Fibroblast of skin of scalp (primary cell): ENCODE results near the gene MEP1B.
A peak's percentile ranks its signal among the peaks of the same experiment; 100 is the strongest.
"Not testable (repeated sequence)": the region's sequence is repeated elsewhere in the genome, so short reads cannot be mapped to it uniquely, and the experiment has no call there.

Source experiments
- DNase-seq: peaks from one replicate; pipeline ENCODE4 v3.0.0-alpha.2; 2013

Gene MEP1B

GRCh38 chr18:32209685-32210445 is 20.0 kb downstream of the MEP1B start:
- no peak for DNase-seq

DNA sequence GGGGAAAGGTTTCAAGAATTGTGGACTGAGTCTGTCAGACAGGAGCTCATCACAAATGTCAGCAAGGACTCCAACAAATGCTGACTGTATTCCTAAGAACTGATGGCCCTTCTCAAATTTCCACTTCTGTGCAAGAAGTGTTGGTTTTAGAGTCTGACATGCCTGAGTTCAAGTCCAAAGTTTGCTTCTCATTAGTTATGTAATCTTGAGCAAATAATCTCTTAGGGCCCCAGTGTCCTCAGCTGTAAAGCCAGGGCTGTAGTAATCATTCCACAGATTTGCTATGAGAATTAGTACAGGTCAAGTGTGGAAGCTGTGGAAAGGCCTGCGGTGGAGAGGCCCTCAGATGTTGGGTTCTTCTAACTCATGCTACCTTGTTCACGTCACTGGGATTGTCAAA is 23.9 kb downstream of the MEP1B start:
- DNase-seq: no peak

GRCh38 chr18:32216390-32216789 is 26.6 kb downstream of the MEP1B start:
- DNase-seq: no peak

GRCh38 chr18:32219431-32220018 is 29.7 kb downstream of the MEP1B start:
- no peak for DNase-seq

GRCh38 chr18:32233348-32233747 is 43.5 kb downstream of the MEP1B start:
- not testable (repeated sequence) for DNase-seq

- DNase-seq: no peak
Measured at GRCh38 chr18:32237049-32237448, 47.2 kb downstream of the MEP1B start.

GRCh38 chr18:32238635-32239268 is 48.9 kb downstream of the MEP1B start:
- DNase-seq: no peak

DNA sequence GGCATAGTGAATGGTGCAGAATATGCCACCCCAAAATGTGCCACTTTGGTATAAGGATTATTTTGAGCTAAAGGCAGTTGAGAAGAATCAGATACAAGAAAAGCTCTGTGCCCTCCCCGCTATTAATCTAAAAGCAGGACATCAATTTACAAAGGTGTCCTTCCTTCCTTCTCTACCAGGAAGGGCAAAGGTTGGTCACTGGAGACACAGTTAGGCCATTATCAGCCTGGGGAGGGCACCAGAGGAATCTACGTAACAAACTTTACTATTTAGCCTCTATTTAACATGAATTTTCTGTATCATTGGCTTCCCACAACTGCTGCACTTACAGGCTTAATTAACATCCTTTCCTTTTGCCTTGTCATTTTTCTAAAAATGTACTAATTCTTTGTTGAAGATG is 52.6 kb downstream of the MEP1B start:
- DNase-seq: no peak

GRCh38 chr18:32243358-32243757 is 53.5 kb downstream of the MEP1B start:
- DNase-seq: no peak

GRCh38 chr18:32244881-32245280 is 55.0 kb downstream of the MEP1B start:
- DNase-seq: no peak

GRCh38 chr18:32249147-32249929 is 59.5 kb downstream of the MEP1B start:
- no peak for DNase-seq

GRCh38 chr18:32251466-32251865 is 61.6 kb downstream of the MEP1B start:
- no peak for DNase-seq

DNA sequence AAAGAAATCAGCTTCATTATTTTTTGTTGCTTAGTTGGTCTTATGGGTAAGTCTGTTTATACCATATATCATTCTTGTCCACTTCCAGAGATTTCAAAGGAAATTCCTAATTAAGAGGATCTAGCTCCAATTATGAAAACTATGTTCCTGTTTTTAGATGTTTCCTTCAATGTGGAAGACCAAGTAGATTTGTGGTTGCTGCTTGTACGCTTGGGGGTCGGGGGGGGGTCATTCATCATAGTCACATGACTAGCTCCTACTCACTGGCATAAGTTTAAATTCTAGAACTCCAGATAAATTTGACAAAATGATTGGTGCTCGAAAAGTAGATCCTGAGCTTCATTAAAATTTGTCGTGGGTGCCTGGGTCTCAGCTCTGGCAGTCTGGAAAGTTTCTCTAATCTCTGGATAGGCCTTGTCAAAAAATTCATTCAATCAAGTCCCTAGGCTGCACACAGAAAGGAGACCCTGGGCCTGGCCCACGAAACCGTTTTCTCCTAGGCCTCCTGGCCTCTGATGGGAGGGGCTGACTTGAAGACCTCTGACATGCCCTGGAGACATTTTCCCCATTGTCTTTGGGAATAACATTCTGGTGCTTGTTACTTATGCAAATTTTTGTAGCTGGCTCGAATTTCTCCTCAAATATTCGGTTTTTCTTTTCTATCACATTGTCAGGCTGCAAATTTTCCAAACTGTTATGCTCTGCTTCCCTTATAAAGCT is 62.5 kb downstream of the MEP1B start:
- no peak for DNase-seq

DNA sequence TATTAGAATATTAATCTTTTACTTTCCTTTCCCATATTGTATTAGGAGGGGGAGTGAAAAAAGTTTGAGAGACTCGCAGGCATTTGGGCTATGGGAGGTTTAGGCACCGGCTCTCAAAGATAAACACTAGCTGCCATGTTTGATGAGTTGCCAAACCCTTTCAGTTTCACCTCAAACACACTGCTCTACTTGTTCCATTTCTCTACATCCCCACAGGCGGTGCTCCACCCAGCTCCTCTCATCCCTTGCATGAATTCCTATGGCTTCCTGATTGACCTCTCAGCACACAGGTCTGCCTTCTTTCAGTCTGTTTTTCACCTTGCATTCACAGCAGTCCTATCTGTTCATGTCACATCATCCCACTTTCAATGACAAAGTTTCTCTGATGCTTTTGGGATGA is 65.7 kb downstream of the MEP1B start:
- DNase-seq: no peak

GRCh38 chr18:32257084-32257785 is 67.4 kb downstream of the MEP1B start:
- DNase-seq: no peak

DNA sequence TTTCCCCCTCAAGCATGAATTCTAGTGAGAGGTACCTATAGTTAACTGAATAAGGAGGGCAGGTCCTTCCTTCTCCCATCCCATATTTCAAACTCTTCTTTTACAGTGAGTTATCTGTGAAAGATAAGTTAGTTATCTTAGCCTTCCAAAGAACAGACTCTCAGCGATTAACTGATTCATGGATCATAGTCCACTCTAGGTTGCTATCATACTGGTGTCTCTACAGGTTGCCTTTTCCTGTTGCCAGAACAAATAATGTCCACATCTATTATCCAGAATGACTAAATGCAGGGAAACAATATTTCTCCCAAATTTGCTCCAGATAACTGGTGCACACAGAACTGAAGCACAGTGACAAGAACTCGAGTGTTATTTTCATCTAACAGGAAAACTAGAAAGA is 68.3 kb downstream of the MEP1B start:
- no peak for DNase-seq

- no peak for DNase-seq
Measured at GRCh38 chr18:32258558-32259204, 68.8 kb downstream of the MEP1B start.

- peak; percentile 3 for DNase-seq
Measured at GRCh38 chr18:32259553-32259952, 69.7 kb downstream of the MEP1B start.

GRCh38 chr18:32261003-32261402 is 71.2 kb downstream of the MEP1B start:
- no peak for DNase-seq

DNA sequence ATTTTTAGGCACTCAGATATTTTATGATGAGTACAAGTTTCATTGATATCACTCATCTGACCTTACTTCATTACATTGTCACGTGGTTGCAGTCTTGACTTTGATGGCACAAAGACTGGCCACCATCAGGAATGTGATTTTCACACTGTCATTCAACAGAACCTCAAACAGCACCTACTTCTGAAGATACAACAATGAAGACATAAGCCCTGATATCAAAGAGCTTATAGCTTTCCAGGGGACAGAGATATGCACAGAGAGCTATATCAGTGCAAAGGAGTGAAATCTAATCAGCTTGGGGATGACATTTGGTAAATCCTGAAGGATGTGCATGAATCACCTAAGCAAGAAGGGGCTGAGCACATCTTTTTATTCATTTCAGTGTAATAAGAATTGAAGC is 72.3 kb downstream of the MEP1B start:
- DNase-seq: no peak

DNA sequence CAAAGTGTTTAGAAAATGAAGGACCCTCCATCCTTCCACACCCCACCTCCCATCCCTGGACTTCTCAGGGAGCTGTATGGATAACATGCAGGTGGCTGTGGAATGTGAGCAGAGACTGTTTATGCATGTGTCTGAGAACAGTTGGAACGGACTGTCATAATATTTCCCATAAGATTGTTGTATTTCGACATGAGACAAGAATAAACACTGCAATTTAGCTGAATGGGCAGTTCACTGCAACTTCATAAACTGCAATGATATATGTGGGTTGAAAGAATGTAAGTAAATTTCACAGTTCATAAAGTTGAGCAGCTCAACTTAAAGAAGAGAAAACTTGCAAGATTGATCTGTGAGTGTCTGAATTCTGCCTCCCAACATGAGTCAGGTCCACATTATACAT is 74.6 kb downstream of the MEP1B start:
- DNase-seq: no peak
